GM23338 (cell line): ENCODE measurements around the gene JAG2. TPM values are rescaled to one million over a fixed set of nuclear protein-coding genes. Genes with fewer than 3 reads are reported as not detected.

Source experiments
- ATAC-seq: fragments of 200-7000 bp; cut with Tn5 transposase; 3 replicates; pipeline ENCODE4 v1.9.1; 2020
- DNase-seq: peaks from one replicate; pipeline ENCODE4 v3.0.0-alpha.2; 2015; ENCODE audit warnings: low spot score
- H2AFZ ChIP-seq: fragments of 200-600 bp; sonication (generic); 2 replicates; pipeline ENCODE4 v1.8.0; 2016; ENCODE audit warnings: antibody characterized with exemption, mild to moderate bottlenecking, moderate library complexity
- H3F3A ChIP-seq: fragments of 200-600 bp; sonication (generic); replicated peaks from 2 replicates; pipeline ENCODE4 v1.8.0; 2017; ENCODE audit warnings: antibody characterized with exemption, mixed run types, low read depth
- H3K27ac ChIP-seq: fragments of 200-600 bp; sonication (generic); 2 replicates; pipeline ENCODE4 v1.6.1; 2016; ENCODE audit warnings: low read depth
- H3K27me3 ChIP-seq: fragments of 200-600 bp; sonication (generic); 2 replicates; pipeline ENCODE4 v1.8.0; 2016; ENCODE audit warnings: mild to moderate bottlenecking, mixed run types, moderate library complexity; ENCODE audit not compliant: insufficient read depth
- H3K36me3 ChIP-seq: fragments of 200-600 bp; sonication (generic); 2 replicates; pipeline ENCODE4 v1.8.0; 2016; ENCODE audit warnings: mild to moderate bottlenecking; ENCODE audit not compliant: insufficient read depth
- H3K4me1 ChIP-seq: fragments of 200-600 bp; sonication (generic); 2 replicates; pipeline ENCODE4 v1.8.0; 2016; ENCODE audit warnings: mild to moderate bottlenecking, moderate library complexity; ENCODE audit not compliant: insufficient read depth
- H3K4me2 ChIP-seq: fragments of 200-600 bp; sonication (generic); 2 replicates; pipeline ENCODE4 v1.7.1; 2017; ENCODE audit warnings: mixed run types
- H3K4me3 ChIP-seq: fragments of 200-600 bp; sonication (generic); 2 replicates; pipeline ENCODE4 v1.6.1; 2016; ENCODE audit warnings: mixed run types
- H3K79me2 ChIP-seq: fragments of 200-600 bp; sonication (generic); replicated peaks from 2 replicates; pipeline ENCODE4 v1.8.0; 2017; ENCODE audit warnings: mild to moderate bottlenecking; ENCODE audit not compliant: insufficient read depth
- H3K9me2 ChIP-seq: fragments of 200-600 bp; sonication (generic); 2 replicates; pipeline ENCODE4 v1.8.0; 2017; ENCODE audit not compliant: insufficient read depth
- H4K20me1 ChIP-seq: fragments of 200-600 bp; sonication (generic); replicated peaks from 2 replicates; pipeline ENCODE4 v1.8.0; 2017; ENCODE audit warnings: mild to moderate bottlenecking; ENCODE audit not compliant: insufficient read depth
- H3K27ac Mint-ChIP-seq: 2 replicates; pipeline ENCODE4 v1.8.0; 2020; ENCODE audit warnings: inconsistent platforms, mild to moderate bottlenecking, moderate library complexity, mixed read lengths
- H3K27me3 Mint-ChIP-seq: 3 replicates; pipeline ENCODE4 v1.8.0; 2022; ENCODE audit warnings: low read depth, mild to moderate bottlenecking, moderate library complexity, mixed read lengths, inconsistent platforms; ENCODE audit not compliant: insufficient read depth, poor library complexity
- H3K36me3 Mint-ChIP-seq: 3 replicates; pipeline ENCODE4 v1.8.0; 2021; ENCODE audit warnings: low read depth, mild to moderate bottlenecking, inconsistent platforms, moderate library complexity, mixed read lengths
- H3K4me1 Mint-ChIP-seq: 3 replicates; pipeline ENCODE4 v1.8.0; 2020; ENCODE audit warnings: mild to moderate bottlenecking, inconsistent platforms, mixed read lengths
- H3K4me3 Mint-ChIP-seq: 3 replicates; pipeline ENCODE4 v1.8.0; 2021; ENCODE audit warnings: moderate library complexity, mild to moderate bottlenecking, inconsistent platforms, mixed read lengths
- H3K9me3 Mint-ChIP-seq: 3 replicates; pipeline ENCODE4 v1.8.0; 2020; ENCODE audit warnings: moderate library complexity, mild to moderate bottlenecking, inconsistent platforms, mixed read lengths
- CREB1 ChIP-seq: fragments of 250-450 bp; sonication (Bioruptor Pico); IDR thresholded peaks from 2 replicates; pipeline ENCODE4 v1.5.0; 2020; ENCODE audit warnings: low read depth, mild to moderate bottlenecking, moderate library complexity
- EZH2 ChIP-seq: fragments of 200-600 bp; sonication (generic); IDR thresholded peaks from one replicate; pipeline ENCODE4 v1.8.0; 2017; ENCODE audit warnings: antibody characterized with exemption, mild to moderate bottlenecking, low read depth; ENCODE audit not compliant: unreplicated experiment
- EZH2phosphoT487 ChIP-seq: fragments of 200-600 bp; sonication (generic); IDR thresholded peaks from one replicate; pipeline ENCODE4 v1.8.1; 2018; ENCODE audit warnings: antibody characterized with exemption; ENCODE audit not compliant: unreplicated experiment
- JUNB ChIP-seq: IDR thresholded peaks from one replicate; pipeline ENCODE4 v1.6.1; 2016; ENCODE audit warnings: antibody characterized with exemption; ENCODE audit not compliant: unreplicated experiment
- NANOG ChIP-seq: IDR thresholded peaks from 2 replicates; pipeline ENCODE4 v1.6.1; 2016; ENCODE audit warnings: antibody characterized with exemption, borderline replicate concordance
- POLR2AphosphoS5 ChIP-seq: IDR thresholded peaks from 2 replicates; pipeline ENCODE4 v1.6.1; 2016; ENCODE audit warnings: antibody characterized with exemption, low read depth
- STAT1 ChIP-seq: IDR thresholded peaks from one replicate; pipeline ENCODE4 v1.6.1; 2016; ENCODE audit warnings: antibody characterized with exemption; ENCODE audit not compliant: unreplicated experiment
- ZNF114 ChIP-seq: fragments of 250-450 bp; sonication (Bioruptor Pico); IDR thresholded peaks from 2 replicates; pipeline ENCODE4 v1.5.0; 2020; ENCODE audit warnings: mild to moderate bottlenecking, moderate library complexity
- polyA plus RNA-seq: library from polyadenylated mRNA; unstranded; fragments of >200 nt; fragmentation: Nextera tagmentation; extraction: Ambion mirVana; gene quantifications from 2 replicates; pipeline ENCODE4 v1.2.1, GENCODE V29; 2016
- total RNA-seq: library from RNA; depleted of rRNA; stranded (reverse); fragments of >200 nt; shearing (Covaris generic); gene quantifications from 2 replicates; pipeline ENCODE4 v1.2.3, GENCODE V29; 2014
- TF ChIP-seq, protein P1 (sequence below): IDR thresholded peaks from 2 replicates; pipeline ENCODE4 v1.6.1; 2016; ENCODE audit warnings: antibody characterized with exemption
- TF ChIP-seq, protein P2 (sequence below): fragments of 250-450 bp; sonication (Bioruptor Pico); IDR thresholded peaks from 2 replicates; pipeline ENCODE4 v1.5.0; 2020; ENCODE audit warnings: mild to moderate bottlenecking, moderate library complexity
- TF ChIP-seq, protein P3 (sequence below): IDR thresholded peaks from one replicate; pipeline ENCODE4 v1.6.1; 2018; ENCODE audit warnings: antibody characterized with exemption; ENCODE audit not compliant: unreplicated experiment
- TF ChIP-seq, protein P4 (sequence below), 2 experiments: fragments of 200-600 bp in 1 of 2; sonication (generic) in 1 of 2; conservative IDR thresholded peaks; 2 replicates each; pipeline versions ENCODE4 v1.5.1 to v1.6.1; 2016 to 2017; ENCODE audit warnings: antibody characterized with exemption in 2 of 2, low read depth in 2 of 2, mild to moderate bottlenecking in 2 of 2, moderate library complexity in 1 of 2

Gene JAG2
- total and polyA plus RNA-seq, 2 experiments from 2014 or later, result 1.9 to 10.3 TPM

DNA sequence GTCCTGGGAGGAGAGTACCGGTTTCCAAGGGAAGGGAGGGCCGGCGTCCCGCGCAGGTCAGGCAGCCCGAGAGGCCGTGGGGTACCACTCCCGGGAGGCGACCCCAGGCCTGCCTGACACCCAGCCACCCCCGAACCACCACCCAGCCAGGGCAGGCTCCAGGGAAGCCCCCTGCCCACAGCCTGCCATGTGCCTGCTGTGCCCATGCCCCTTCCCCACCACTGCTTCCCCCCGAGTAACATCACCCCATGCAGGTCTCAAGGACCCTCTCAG lies 10.2 kb upstream of the JAG2 start:
- Histone ChIP-seq H3K4me2 (no peak overlapping the region), H3K27me3 (peaks cover 13% of the 10 kb centered on the region; the same call in 1 of the 2 replicates), H3K4me3 (no peak overlapping the region), H3K27ac (no peak overlapping the region), H3K79me2 (no peaks in the 10 kb centered on the region), H3K9me2 (no peaks in the 10 kb centered on the region), H3K36me3 (no peaks in the 10 kb centered on the region), H4K20me1 (no peaks in the 10 kb centered on the region; the same call in 1 of the 2 replicates), H3F3A (no peaks in the 10 kb centered on the region), H2AFZ (no peak overlapping the region), H3K4me1 (no peaks in the 10 kb centered on the region; the same call in 1 of the 2 replicates)
- ATAC-seq, result no peak
- H3K9me3 Mint-ChIP-seq, result no peaks in the 10 kb centered on the region; the same call in 2 of the 3 replicates
- H3K27me3 Mint-ChIP-seq, result peaks cover 16% of the 10 kb centered on the region
- no peak for DNase-seq
- no peaks in the 10 kb centered on the region for H3K36me3 Mint-ChIP-seq
- no peak overlapping the region for H3K27ac Mint-ChIP-seq
- H3K4me1 Mint-ChIP-seq, result peaks cover 3% of the 10 kb centered on the region; the same call in 1 of the 3 replicates
- TF ChIP-seq, protein P1, sequence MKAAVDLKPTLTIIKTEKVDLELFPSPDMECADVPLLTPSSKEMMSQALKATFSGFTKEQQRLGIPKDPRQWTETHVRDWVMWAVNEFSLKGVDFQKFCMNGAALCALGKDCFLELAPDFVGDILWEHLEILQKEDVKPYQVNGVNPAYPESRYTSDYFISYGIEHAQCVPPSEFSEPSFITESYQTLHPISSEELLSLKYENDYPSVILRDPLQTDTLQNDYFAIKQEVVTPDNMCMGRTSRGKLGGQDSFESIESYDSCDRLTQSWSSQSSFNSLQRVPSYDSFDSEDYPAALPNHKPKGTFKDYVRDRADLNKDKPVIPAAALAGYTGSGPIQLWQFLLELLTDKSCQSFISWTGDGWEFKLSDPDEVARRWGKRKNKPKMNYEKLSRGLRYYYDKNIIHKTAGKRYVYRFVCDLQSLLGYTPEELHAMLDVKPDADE, result no peak
- TF ChIP-seq, protein P2, sequence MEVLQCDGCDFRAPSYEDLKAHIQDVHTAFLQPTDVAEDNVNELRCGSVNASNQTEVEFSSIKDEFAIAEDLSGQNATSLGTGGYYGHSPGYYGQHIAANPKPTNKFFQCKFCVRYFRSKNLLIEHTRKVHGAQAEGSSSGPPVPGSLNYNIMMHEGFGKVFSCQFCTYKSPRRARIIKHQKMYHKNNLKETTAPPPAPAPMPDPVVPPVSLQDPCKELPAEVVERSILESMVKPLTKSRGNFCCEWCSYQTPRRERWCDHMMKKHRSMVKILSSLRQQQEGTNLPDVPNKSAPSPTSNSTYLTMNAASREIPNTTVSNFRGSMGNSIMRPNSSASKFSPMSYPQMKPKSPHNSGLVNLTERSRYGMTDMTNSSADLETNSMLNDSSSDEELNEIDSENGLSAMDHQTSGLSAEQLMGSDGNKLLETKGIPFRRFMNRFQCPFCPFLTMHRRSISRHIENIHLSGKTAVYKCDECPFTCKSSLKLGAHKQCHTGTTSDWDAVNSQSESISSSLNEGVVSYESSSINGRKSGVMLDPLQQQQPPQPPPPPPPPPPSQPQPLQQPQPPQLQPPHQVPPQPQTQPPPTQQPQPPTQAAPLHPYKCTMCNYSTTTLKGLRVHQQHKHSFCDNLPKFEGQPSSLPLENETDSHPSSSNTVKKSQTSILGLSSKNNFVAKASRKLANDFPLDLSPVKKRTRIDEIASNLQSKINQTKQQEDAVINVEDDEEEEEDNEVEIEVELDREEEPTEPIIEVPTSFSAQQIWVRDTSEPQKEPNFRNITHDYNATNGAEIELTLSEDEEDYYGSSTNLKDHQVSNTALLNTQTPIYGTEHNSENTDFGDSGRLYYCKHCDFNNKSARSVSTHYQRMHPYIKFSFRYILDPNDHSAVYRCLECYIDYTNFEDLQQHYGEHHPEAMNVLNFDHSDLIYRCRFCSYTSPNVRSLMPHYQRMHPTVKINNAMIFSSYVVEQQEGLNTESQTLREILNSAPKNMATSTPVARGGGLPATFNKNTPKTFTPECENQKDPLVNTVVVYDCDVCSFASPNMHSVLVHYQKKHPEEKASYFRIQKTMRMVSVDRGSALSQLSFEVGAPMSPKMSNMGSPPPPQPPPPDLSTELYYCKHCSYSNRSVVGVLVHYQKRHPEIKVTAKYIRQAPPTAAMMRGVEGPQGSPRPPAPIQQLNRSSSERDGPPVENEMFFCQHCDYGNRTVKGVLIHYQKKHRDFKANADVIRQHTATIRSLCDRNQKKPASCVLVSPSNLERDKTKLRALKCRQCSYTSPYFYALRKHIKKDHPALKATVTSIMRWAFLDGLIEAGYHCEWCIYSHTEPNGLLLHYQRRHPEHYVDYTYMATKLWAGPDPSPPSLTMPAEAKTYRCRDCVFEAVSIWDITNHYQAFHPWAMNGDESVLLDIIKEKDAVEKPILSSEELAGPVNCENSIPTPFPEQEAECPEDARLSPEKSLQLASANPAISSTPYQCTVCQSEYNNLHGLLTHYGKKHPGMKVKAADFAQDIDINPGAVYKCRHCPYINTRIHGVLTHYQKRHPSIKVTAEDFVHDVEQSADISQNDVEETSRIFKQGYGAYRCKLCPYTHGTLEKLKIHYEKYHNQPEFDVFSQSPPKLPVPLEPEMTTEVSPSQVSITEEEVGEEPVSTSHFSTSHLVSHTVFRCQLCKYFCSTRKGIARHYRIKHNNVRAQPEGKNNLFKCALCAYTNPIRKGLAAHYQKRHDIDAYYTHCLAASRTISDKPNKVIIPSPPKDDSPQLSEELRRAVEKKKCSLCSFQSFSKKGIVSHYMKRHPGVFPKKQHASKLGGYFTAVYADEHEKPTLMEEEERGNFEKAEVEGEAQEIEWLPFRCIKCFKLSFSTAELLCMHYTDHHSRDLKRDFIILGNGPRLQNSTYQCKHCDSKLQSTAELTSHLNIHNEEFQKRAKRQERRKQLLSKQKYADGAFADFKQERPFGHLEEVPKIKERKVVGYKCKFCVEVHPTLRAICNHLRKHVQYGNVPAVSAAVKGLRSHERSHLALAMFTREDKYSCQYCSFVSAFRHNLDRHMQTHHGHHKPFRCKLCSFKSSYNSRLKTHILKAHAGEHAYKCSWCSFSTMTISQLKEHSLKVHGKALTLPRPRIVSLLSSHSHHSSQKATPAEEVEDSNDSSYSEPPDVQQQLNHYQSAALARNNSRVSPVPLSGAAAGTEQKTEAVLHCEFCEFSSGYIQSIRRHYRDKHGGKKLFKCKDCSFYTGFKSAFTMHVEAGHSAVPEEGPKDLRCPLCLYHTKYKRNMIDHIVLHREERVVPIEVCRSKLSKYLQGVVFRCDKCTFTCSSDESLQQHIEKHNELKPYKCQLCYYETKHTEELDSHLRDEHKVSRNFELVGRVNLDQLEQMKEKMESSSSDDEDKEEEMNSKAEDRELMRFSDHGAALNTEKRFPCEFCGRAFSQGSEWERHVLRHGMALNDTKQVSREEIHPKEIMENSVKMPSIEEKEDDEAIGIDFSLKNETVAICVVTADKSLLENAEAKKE (CRISPR knock-in tag), result no peak
- TF ChIP-seq, protein P3, sequence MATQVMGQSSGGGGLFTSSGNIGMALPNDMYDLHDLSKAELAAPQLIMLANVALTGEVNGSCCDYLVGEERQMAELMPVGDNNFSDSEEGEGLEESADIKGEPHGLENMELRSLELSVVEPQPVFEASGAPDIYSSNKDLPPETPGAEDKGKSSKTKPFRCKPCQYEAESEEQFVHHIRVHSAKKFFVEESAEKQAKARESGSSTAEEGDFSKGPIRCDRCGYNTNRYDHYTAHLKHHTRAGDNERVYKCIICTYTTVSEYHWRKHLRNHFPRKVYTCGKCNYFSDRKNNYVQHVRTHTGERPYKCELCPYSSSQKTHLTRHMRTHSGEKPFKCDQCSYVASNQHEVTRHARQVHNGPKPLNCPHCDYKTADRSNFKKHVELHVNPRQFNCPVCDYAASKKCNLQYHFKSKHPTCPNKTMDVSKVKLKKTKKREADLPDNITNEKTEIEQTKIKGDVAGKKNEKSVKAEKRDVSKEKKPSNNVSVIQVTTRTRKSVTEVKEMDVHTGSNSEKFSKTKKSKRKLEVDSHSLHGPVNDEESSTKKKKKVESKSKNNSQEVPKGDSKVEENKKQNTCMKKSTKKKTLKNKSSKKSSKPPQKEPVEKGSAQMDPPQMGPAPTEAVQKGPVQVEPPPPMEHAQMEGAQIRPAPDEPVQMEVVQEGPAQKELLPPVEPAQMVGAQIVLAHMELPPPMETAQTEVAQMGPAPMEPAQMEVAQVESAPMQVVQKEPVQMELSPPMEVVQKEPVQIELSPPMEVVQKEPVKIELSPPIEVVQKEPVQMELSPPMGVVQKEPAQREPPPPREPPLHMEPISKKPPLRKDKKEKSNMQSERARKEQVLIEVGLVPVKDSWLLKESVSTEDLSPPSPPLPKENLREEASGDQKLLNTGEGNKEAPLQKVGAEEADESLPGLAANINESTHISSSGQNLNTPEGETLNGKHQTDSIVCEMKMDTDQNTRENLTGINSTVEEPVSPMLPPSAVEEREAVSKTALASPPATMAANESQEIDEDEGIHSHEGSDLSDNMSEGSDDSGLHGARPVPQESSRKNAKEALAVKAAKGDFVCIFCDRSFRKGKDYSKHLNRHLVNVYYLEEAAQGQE, result no peak
- TF ChIP-seq EZH2phosphoT487 (no peak), EZH2 (no peak), ZNF114 (CRISPR knock-in tag) (no peak), JUNB (no peak), CREB1 (CRISPR knock-in tag) (no peak), NANOG (no peak), STAT1 (no peak), POLR2AphosphoS5 (no peak)
- TF ChIP-seq, protein P4, sequence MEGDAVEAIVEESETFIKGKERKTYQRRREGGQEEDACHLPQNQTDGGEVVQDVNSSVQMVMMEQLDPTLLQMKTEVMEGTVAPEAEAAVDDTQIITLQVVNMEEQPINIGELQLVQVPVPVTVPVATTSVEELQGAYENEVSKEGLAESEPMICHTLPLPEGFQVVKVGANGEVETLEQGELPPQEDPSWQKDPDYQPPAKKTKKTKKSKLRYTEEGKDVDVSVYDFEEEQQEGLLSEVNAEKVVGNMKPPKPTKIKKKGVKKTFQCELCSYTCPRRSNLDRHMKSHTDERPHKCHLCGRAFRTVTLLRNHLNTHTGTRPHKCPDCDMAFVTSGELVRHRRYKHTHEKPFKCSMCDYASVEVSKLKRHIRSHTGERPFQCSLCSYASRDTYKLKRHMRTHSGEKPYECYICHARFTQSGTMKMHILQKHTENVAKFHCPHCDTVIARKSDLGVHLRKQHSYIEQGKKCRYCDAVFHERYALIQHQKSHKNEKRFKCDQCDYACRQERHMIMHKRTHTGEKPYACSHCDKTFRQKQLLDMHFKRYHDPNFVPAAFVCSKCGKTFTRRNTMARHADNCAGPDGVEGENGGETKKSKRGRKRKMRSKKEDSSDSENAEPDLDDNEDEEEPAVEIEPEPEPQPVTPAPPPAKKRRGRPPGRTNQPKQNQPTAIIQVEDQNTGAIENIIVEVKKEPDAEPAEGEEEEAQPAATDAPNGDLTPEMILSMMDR (conservative IDR thresholded peaks at IDR 0.05; ENCODE audit: low read depth in 2 of 2), result no peak
- no peak overlapping the region for H3K4me3 Mint-ChIP-seq
